HUES48 (cell line): ENCODE results near the gene HOXB4.

ENCODE experiments used
- H3K27ac ChIP-seq: one replicate; pipeline ENCODE4 v1.7.0; 2013; ENCODE audit warnings: low read depth, low read length, inconsistent platforms
- H3K27me3 ChIP-seq: 2 replicates; pipeline ENCODE4 v1.6.1; 2013; ENCODE audit warnings: mild to moderate bottlenecking, low read length; ENCODE audit not compliant: control insufficient read depth, insufficient read depth
- H3K36me3 ChIP-seq: 2 replicates; pipeline ENCODE4 v1.6.1; 2013; ENCODE audit warnings: low read length; ENCODE audit not compliant: control insufficient read depth, insufficient read depth
- H3K4me1 ChIP-seq: 2 replicates; pipeline ENCODE4 v1.6.1; 2013; ENCODE audit warnings: mild to moderate bottlenecking, low read length; ENCODE audit not compliant: control insufficient read depth, insufficient read depth
- H3K4me3 ChIP-seq: 2 replicates; pipeline ENCODE4 v1.5.1; 2013; ENCODE audit warnings: mild to moderate bottlenecking, low read depth, low read length
- H3K9ac ChIP-seq: 2 replicates; pipeline ENCODE4 v1.6.1; 2013; ENCODE audit warnings: mild to moderate bottlenecking, low read depth, low read length, moderate library complexity
- H3K9me3 ChIP-seq: 2 replicates; pipeline ENCODE4 v1.6.1; 2013; ENCODE audit warnings: low read length; ENCODE audit not compliant: control insufficient read depth, insufficient read depth

The HOXB4 gene

DNA sequence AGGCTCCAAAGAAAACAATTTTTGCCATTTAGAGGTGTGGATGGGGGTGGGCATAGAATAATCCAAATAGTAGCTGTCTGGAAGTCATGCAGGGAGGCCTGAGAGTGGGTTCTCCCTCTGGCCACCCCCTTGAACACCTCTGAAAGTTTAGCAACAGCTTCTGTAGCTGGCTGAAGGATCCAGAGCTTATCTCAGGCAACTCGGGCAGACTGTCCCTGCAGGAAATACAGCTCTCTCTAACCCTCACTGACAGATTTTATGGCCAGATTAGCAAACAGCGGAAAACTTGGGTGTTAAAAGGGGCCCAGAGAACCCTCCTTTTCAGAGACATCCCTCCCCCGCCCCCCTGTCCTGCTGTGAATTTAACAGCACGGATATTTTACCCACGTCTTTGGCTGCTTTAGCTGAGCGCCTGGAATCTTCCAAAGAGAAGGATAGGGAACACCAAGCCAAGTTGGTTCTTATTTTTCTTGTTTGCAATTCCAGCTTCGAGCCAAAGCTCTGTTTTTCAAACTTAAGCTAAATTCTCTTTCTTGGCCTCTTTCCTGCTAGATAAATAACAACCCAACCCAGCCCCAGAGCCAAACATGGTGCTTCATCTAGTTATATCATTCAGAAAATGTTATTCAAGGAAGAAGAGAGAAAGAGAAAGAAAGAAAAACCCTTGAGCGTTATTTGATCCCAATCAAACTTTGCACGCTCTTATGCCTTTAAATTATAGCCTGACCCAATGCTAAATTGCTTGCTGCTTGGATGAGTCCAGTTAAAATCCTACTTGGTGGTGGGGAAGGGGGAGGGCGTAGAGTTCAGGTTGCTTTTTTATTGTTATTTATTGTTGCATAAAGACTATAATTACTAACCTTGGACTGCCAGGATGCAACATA is 31.0 kb downstream of the HOXB4 start:
- H3K4me3 ChIP-seq = peak overlapping the region; percentile 16; the same call in 1 of the 2 replicates
- no peak overlapping the region for H3K9ac ChIP-seq
- H3K4me1 ChIP-seq = peaks cover 50% of the 10 kb centered on the region
- no peaks in the 10 kb centered on the region for H3K9me3 ChIP-seq
- H3K36me3 ChIP-seq = no peaks in the 10 kb centered on the region
- peaks cover 100% of the 10 kb centered on the region for H3K27me3 ChIP-seq
- H3K27ac ChIP-seq = no peak overlapping the region

DNA sequence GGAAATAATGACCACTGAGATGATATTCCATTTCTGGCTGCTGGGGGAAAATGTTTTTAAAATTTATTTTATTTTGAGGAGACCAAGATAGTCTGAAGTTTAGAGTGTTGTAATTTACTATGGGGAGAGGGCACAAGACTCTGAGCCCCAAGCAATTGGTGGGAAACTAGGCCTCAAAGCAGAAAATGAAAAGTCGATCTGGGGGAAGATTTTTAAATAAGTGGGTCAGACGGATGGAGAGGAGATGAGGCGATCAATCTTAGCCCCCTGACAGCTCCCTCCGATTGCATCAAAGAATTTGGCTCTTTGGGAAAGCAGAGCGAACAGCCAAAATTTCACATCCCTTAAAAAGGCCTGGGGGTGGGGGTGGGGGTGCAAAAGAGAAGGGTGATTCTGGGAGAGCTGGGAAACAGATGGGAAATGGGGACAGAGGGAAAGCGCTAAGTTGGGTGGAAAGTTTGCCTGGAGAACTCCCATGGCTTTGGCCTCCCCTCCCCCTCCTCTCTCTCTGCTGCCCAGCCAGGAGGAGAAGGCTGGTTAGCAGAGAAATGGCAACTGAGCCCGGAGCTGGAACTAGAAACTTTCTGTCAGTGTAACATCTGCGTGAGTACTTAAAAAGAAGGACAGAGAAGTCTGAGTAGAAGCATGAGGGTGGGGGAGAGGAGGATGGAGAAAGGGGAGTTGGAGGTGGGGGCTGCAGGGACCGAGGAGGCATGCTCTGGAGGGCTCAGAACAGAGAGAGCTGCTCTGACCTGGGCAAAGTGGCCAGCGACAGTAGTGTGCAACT is 31.8 kb downstream of the HOXB4 start:
- Histone ChIP-seq H3K9me3 (no peaks in the 10 kb centered on the region), H3K27me3 (peaks cover 100% of the 10 kb centered on the region), H3K27ac (no peak overlapping the region), H3K9ac (no peak overlapping the region), H3K4me3 (peak overlapping the region; percentile 5; the same call in 1 of the 2 replicates), H3K36me3 (no peaks in the 10 kb centered on the region), H3K4me1 (peaks cover 54% of the 10 kb centered on the region)

DNA sequence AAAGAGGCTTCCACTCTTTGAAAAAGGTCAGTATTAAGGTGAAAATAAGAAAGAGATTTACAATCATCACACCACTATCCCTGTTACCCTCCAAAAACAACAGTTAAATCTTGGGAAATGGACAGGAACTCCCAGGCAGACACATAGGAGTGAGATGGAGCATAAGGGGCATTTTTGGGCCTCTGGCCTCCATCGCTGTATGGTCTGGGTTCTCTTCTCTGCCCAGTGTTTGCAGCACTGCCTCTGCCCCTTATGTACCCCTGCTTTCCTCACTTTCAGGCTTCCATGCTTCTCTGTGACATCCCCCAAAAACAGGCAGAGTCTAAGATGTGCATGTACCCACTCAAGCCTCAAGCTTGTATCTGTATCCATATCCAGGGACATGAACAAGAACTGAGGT is 32.6 kb downstream of the HOXB4 start:
- H3K27ac ChIP-seq = no peak overlapping the region
- H3K9ac ChIP-seq = no peak overlapping the region
- H3K4me3 ChIP-seq = no peak overlapping the region
- no peaks in the 10 kb centered on the region for H3K9me3 ChIP-seq
- peaks cover 59% of the 10 kb centered on the region for H3K4me1 ChIP-seq
- H3K27me3 ChIP-seq = peaks cover 100% of the 10 kb centered on the region
- H3K36me3 ChIP-seq = no peaks in the 10 kb centered on the region

DNA sequence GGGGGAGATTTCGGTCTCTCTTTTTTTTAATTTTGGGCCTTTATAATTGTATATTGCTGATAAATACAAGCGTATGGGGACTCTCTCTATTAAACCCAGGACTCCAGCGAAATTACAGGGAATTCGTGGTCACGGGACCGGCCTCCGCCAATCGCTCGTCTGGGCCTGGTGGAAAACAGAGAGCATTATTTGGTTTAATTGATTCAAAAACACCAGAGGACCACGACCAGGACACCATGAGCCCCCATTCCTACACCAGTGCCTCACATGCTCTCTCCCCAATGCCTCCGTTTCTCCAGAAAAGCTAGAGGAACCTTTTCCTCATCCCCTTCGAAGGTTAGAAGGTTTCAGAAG is 33.2 kb downstream of the HOXB4 start, which contains the start of gene HOXB2:
Gene HOXB2 (minus strand): TSS at position 88 of the 354 bp plus-strand sequence. CDS start 198 bp downstream, outside the sequence.
- Histone ChIP-seq H3K9ac (no peak within 1 kb of the TSS), H3K4me1 (peaks cover 59% of the 10 kb centered on the region), H3K4me3 (peak within 1 kb of the TSS; percentile 32), H3K27me3 (peaks cover 100% of the 10 kb centered on the region), H3K36me3 (no peaks in the 10 kb centered on the region), H3K27ac (no peak within 1 kb of the TSS), H3K9me3 (no peaks in the 10 kb centered on the region)

DNA sequence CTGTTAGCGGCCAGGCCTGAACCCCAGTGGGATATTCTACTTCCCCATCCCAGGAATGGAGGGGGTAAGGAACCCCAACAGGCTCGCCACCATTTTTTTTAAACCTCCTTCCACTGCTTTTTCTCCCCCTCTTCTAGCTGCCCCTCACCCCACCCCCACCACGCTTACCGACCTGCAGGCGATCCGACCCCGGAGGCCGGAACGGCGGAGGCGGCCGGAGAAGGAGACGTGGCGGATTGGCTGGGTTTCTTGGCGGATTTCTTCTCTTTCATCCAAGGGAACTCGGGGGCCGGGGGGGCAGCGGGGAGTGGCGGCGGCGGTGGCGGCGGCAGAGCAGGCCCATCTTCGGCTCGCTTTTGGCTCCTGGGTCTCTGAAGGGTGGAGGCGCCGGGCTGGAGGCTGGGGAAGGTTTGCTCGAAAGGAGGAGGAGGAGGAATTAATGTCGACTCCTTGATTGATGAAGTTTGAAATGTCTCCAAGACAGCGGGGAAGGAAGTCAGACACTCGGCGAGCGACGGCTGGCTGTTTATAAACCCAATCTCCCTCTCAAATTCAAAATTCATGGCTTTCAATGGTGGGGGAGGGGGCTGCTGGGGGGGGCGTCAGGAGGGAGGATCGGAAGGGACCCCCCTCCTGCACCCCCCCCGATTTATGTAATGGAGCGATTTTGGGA is 33.7 kb downstream of the HOXB4 start:
- no peaks in the 10 kb centered on the region for H3K9me3 ChIP-seq
- peak overlapping the region; percentile 32 for H3K4me3 ChIP-seq
- peaks cover 100% of the 10 kb centered on the region for H3K27me3 ChIP-seq
- H3K36me3 ChIP-seq = no peaks in the 10 kb centered on the region
- peaks cover 56% of the 10 kb centered on the region for H3K4me1 ChIP-seq
- no peak overlapping the region for H3K9ac ChIP-seq
- H3K27ac ChIP-seq = no peak overlapping the region

DNA sequence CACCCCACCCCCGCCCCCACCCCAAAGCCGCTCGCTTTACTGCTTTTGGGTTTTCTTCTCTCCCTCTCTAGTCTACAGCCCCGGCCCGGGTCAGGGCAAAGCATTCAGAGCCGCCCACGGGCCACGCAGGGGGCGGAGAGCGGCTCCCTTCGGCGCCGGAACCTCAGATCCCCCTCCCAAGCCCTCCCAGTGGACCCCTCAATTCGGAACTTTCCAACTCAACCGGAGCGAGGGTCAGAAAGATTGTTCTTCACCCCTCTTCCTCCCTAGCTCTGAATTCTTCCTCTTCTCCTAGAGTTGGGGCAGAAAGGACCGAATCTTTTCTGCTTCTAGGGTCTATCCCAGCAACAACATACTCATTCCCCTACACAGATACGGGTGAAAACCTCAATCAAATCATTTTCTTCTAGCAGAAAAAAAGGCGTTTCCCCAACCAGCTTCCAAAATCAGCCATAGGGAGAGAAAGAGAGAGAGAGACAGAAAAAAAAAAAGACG is 34.2 kb downstream of the HOXB4 start:
- Histone ChIP-seq H3K27ac (no peak overlapping the region), H3K9me3 (no peaks in the 10 kb centered on the region), H3K27me3 (peaks cover 100% of the 10 kb centered on the region), H3K36me3 (no peaks in the 10 kb centered on the region), H3K9ac (no peak overlapping the region), H3K4me3 (peak overlapping the region; percentile 32), H3K4me1 (peaks cover 50% of the 10 kb centered on the region)

DNA sequence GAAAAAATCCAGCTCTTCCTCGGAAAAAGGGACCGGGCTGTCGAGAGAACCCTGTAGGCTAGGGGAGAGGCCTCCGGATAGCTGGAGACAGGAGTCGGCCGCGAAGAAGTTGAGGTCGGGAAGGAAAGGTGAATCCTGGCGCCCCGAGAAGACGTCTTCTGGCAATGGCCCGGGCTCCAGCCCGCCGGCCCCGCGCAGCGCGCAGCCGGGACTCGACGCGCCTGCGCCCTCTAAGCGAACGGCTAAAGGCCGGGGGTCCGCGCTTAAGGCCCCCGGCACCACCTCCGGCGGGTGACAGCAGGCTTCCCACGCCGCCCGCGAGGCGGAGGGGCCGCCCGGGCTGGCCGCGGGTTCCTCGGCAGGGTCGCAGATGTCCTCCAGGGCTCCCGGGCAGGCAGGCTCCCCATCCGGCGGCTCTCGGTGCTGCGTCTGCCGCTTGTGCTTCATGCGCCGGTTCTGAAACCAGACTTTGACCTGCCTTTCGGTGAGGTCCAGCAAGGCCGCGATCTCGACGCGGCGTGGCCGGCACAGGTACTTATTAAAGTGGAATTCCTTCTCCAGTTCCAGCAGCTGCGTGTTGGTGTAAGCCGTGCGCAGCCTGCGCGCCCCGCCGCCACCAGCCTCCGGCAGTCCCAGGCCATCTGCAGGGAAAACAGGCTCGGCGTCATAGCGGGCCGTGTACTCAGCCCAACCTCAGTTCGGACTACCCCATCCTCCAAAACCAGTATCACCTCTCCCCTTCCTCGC is 34.9 kb downstream of the HOXB4 start:
- peaks cover 44% of the 10 kb centered on the region for H3K4me1 ChIP-seq
- no peaks in the 10 kb centered on the region for H3K36me3 ChIP-seq
- H3K27ac ChIP-seq = no peak overlapping the region
- H3K27me3 ChIP-seq = peaks cover 98% of the 10 kb centered on the region
- H3K4me3 ChIP-seq = peak overlapping the region; percentile 59
- no peak overlapping the region for H3K9ac ChIP-seq
- no peaks in the 10 kb centered on the region for H3K9me3 ChIP-seq

DNA sequence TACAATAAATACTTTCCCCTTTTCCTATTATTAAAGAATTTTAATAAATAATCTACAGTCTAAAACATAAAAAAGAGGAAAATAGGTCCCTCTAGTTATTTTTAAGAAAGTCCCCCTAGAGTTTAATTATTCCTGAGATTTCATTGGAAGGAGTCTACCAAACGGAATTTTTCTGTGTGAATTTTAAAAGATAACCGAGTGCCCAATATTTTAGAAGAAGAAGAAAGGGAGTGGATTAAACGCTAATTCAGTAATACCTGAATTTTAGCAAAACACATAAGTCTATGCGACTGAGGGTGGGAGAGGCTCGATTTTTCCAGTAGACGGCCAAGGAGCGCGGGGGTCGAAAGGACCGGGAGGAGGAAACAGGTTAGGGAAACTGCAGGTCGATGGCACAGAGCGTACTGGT is 35.4 kb downstream of the HOXB4 start:
- H3K9ac ChIP-seq = no peak overlapping the region
- H3K4me1 ChIP-seq = peaks cover 40% of the 10 kb centered on the region
- no peaks in the 10 kb centered on the region for H3K9me3 ChIP-seq
- no peak overlapping the region for H3K27ac ChIP-seq
- H3K36me3 ChIP-seq = no peaks in the 10 kb centered on the region
- H3K4me3 ChIP-seq = peak overlapping the region; percentile 59
- H3K27me3 ChIP-seq = peaks cover 95% of the 10 kb centered on the region

DNA sequence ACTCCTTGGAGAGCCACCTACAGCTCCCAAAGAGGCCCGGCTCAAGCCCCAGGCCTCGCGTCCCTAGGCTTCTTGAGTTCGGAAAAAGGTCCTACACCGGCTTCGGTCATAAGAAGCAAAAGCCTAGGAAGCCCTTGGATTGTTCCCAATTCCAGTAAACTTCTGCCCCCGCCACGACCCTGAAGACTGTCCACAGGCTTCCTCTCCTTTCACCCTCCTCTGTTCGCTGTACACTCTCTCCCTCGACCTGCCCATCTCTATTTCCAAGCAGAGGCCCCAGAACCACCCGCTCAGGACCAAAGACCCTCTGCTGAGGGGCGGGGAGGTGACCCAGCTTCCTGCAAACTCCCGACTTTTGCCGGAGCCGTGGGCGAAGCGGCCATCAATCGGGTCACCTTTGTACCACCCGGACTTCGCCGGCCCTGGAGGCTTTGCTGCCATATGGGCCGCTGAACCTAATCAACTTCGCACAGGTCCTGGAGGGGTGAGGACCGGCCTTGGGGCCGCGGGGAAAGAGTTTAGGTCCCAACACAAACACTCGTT is 36.0 kb downstream of the HOXB4 start:
- Histone ChIP-seq H3K9me3 (no peaks in the 10 kb centered on the region), H3K9ac (no peak overlapping the region), H3K27ac (no peak overlapping the region), H3K27me3 (peaks cover 95% of the 10 kb centered on the region), H3K4me3 (peak overlapping the region; percentile 59), H3K4me1 (peaks cover 35% of the 10 kb centered on the region), H3K36me3 (no peaks in the 10 kb centered on the region)

DNA sequence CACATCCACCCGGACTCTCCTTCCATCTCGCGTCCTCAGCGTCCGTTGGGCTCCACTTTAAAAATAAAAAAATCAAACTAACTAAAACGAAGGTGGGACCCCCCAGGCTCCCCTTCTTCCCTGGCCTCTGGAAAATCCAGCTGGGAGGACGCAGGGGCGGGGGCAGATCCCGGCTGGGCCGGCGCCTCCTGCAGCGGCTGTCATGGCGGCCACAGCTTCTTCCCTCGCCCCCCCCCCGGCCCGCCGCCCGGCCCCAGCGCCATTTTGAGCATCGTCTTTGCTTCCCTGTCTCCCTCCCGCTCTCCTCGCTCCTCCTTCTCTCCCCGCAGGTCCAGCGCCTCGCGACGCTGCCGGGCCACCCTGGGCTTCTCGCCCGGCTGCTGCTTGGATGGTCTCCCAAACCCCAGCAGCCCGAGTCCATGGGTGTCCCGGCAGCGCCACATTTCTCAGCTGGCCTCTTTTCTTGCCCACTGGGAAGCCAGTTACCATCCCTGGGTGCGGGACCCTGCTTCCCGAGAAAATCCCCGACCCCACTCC is 36.5 kb downstream of the HOXB4 start:
- Histone ChIP-seq H3K4me3 (peak overlapping the region; percentile 59), H3K36me3 (no peaks in the 10 kb centered on the region), H3K9ac (no peak overlapping the region), H3K4me1 (peaks cover 29% of the 10 kb centered on the region), H3K27ac (no peak overlapping the region), H3K27me3 (peaks cover 92% of the 10 kb centered on the region), H3K9me3 (no peaks in the 10 kb centered on the region)
